Heart left ventricle (tissue), 13 donors: ENCODE results near the gene DPH3.

ENCODE experiments used
- POLR2A ChIP-seq, 2 donors: fragments of 450-650 bp; IDR thresholded peaks; one replicate each; pipeline ENCODE4 v1.6.1; 2017; ENCODE audit warnings: antibody characterized with exemption in 2 of 2, mild to moderate bottlenecking in 2 of 2, moderate library complexity in 2 of 2
- TF ChIP-seq, protein P1 (sequence below), 12 donors: fragments of 200-600 bp; sonication (generic) in 4 of 12; IDR thresholded peaks; one replicate each; pipeline versions ENCODE4 v1.5.0 to v1.8.0; 2018 to 2022; ENCODE audit warnings: antibody characterized with exemption in 12 of 12, mild to moderate bottlenecking in 5 of 12
- donor health status: ischemic (EF 13 %, LVEDD 7.1; RV severe dilation, severe dysfunction).
- donor health status: DM: no; HTN: yes; CAD: no.
- donor health status: DM: no; HTN: no; CAD: no.
- donor health status: ischemic (EF 25% LVEDD 6.9; RV normal size, moderate dysfunction).
- donor health status: ischemic (EF 25% LVEDD 5.7; RV mildly dilated, moderate dysfunction).
- donor health status: ischemic (EF 35%, LVEDD 5.7; RV mildly dilated, moderate dysfunction).
- donor health status: nonischemic (EF 11% LVEDD 7.7; RV severe dilation, severe dysfunction).
- donor health status: DM: yes; HTN: yes; CAD: no.
- donor health status: PGD.
- donor health status: ischemic (EF 29% LVEDD 5.4; RV normal size, mild dysfunction).
- donor health status: nonischemic (EF 23%, LVEDD 6.1; RV moderate dilation, normal function).

DNA sequence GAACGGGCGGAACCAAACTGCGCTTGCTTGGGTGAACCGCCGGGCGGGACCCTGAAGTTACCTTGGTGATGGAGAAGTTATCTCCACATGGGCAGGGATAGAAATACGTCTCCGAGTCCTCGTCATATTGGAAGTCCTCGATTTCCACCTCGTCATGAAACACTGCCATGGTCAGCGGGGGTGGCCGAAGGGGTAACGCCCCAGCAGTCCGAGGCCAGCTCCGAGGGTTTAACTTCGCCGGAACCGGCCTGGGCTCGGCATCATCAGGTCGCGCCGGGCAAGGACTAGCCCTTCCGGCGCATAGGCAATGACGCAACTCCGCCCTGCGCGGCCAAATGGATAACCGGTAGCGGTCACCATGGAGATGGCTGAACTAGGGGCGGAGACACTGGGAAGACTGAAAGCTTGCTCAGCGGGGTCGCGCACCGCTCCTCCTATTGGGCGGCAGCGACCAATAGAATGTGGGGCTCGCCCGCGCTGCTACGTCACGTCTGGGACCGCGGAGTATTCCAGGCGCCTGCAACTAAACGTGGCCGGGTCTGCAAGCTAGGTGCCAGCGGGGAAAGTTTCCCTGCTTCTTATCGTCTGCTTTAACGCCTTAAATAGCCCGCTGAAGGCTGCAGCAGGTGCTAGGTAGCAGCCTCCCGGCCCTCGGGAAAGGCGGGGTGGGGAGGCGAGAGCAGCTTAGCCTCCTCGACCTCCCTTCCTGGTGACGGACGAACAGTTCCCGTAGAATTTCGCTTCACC lies at the start of gene DPH3, which contains the start of gene OXNAD1:
- peak; percentile 47 to 74 for TF ChIP-seq POLR2A (IDR thresholded peaks at IDR 0.05)
- TF ChIP-seq, protein P1, sequence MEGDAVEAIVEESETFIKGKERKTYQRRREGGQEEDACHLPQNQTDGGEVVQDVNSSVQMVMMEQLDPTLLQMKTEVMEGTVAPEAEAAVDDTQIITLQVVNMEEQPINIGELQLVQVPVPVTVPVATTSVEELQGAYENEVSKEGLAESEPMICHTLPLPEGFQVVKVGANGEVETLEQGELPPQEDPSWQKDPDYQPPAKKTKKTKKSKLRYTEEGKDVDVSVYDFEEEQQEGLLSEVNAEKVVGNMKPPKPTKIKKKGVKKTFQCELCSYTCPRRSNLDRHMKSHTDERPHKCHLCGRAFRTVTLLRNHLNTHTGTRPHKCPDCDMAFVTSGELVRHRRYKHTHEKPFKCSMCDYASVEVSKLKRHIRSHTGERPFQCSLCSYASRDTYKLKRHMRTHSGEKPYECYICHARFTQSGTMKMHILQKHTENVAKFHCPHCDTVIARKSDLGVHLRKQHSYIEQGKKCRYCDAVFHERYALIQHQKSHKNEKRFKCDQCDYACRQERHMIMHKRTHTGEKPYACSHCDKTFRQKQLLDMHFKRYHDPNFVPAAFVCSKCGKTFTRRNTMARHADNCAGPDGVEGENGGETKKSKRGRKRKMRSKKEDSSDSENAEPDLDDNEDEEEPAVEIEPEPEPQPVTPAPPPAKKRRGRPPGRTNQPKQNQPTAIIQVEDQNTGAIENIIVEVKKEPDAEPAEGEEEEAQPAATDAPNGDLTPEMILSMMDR (IDR thresholded peaks at IDR 0.05) = peak in 3 of 12 donors; percentile 8 to 17 (median 16)
